ENCODE results near the gene PIR. TPM values are rescaled to one million over a fixed set of nuclear protein-coding genes. Genes with fewer than 3 reads are reported as not detected.

PIR gene
- total RNA-seq, 2 donors from 2014 or later: 14.3 to 19.2 TPM

DNA sequence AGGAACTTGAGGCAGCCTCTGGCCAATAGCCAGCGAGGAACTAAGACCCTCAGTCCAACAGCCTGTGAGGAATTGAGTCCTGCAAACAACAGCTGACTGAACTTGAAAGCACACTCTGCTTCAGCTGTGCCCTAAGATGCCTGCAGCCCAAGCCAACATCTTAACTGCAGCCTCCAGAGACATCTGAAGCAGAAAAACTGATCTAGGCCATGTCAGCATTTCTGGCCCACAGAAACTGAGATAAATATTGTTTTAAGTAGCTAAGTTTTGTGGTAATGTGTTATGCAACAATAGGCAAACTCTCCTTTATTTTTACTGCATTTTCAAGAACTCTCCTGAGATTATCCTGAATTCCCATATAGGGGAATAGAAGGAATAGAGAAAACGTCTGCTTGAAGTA is 133.4 kb downstream of the PIR start:
- no peaks in the 10 kb centered on the region for H3K4me1 ChIP-seq
- DNase-seq (ENCODE audit: low spot score): no peak
- TF ChIP-seq, protein P1, sequence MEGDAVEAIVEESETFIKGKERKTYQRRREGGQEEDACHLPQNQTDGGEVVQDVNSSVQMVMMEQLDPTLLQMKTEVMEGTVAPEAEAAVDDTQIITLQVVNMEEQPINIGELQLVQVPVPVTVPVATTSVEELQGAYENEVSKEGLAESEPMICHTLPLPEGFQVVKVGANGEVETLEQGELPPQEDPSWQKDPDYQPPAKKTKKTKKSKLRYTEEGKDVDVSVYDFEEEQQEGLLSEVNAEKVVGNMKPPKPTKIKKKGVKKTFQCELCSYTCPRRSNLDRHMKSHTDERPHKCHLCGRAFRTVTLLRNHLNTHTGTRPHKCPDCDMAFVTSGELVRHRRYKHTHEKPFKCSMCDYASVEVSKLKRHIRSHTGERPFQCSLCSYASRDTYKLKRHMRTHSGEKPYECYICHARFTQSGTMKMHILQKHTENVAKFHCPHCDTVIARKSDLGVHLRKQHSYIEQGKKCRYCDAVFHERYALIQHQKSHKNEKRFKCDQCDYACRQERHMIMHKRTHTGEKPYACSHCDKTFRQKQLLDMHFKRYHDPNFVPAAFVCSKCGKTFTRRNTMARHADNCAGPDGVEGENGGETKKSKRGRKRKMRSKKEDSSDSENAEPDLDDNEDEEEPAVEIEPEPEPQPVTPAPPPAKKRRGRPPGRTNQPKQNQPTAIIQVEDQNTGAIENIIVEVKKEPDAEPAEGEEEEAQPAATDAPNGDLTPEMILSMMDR (IDR thresholded peaks at IDR 0.05): no peak
- no peak overlapping the region for H3K27ac ChIP-seq
- H3K4me3 ChIP-seq: no peak overlapping the region
- H3K27me3 ChIP-seq: no peaks in the 10 kb centered on the region
- H3K9me3 ChIP-seq: no peaks in the 10 kb centered on the region
- H3K36me3 ChIP-seq: no peaks in the 10 kb centered on the region

DNA sequence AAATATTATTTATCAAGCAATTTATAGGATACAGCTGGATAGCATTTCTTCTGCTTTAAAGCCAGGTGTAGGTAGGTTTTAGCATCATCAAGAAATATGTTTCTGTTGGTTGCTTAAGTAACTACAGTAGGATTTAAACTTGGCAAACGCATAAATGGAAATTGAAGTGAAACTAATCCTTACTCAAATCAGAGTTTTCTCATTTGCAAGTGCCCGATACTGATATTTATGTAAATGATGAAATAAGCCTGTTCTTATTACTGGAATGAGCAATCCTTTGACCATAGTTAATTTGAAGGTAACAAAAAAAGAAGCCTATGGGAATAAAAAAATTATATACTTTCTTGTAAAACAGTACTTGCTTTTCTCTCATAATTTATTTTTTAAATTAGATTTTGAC is 134.6 kb downstream of the PIR start:
- Histone ChIP-seq H3K4me3 (no peak overlapping the region), H3K36me3 (no peaks in the 10 kb centered on the region), H3K9me3 (no peaks in the 10 kb centered on the region), H3K4me1 (no peaks in the 10 kb centered on the region), H3K27ac (no peak overlapping the region), H3K27me3 (no peaks in the 10 kb centered on the region)
- TF ChIP-seq, protein P1 (IDR thresholded peaks at IDR 0.05): no peak
- DNase-seq (ENCODE audit: low spot score): no peak

DNA sequence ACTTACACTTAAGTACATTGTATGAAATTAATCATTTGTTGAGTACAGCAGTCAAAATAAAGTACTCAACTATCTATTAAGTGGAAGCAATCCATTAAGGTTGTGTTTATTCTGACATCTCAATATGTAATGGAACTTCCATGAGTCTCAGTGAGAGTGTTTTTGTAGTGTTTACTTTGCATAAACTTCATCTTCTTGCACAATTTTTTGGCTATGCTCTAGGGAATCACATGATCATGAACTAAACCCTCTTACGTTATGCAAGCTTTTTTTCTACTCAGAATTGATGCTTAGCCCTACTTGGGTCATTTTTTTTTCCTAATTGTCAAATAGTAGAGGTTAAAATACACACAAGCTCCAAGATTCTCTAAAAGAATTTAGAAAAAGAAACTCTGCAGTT is 136.7 kb downstream of the PIR start:
- TF ChIP-seq, protein P1 (IDR thresholded peaks at IDR 0.05): no peak

DNA sequence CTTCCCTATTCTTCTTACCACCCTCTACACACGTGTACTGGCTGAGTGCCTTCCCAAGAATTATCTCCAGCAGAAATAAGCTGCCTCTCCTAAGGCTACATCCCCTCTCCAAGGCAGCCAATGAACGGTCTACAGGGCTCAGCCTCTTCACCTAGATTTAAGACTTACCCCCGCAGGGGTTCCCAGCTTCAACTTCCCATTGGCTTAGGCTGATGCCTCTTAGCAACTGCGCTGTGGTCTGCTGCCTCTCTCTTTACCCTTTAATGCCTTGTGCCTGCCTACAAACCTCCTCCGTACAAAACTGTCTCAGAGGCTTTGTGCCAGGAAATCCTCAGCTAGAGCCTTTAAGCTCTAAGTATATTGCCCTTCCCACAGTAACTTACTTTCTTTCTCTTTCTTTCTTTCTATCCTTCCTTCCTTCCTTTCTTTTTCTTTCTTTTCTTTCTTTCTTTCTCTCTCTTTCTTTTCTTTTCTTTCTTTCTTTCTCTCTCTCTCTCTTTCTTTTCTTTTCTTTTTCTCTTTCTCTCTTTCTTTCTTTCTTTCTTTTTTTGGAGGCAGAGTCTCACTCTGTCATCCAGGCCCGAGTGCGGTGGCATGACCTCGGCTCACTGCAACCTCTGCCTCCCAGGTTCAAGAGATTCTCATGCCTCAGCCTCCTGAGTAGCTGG is 142.7 kb downstream of the PIR start:
- H3K27ac ChIP-seq: no peak overlapping the region
- H3K27me3 ChIP-seq: no peaks in the 10 kb centered on the region

More for the DNA sequence above, 136.7 kb downstream of the PIR start:
- Histone ChIP-seq H3K4me3 (no peak overlapping the region), H3K27me3 (no peaks in the 10 kb centered on the region), H3K9me3 (no peaks in the 10 kb centered on the region), H3K27ac (no peak overlapping the region), H3K36me3 (no peaks in the 10 kb centered on the region), H3K4me1 (no peaks in the 10 kb centered on the region)
- no peak for DNase-seq (ENCODE audit: low spot score)

DNA sequence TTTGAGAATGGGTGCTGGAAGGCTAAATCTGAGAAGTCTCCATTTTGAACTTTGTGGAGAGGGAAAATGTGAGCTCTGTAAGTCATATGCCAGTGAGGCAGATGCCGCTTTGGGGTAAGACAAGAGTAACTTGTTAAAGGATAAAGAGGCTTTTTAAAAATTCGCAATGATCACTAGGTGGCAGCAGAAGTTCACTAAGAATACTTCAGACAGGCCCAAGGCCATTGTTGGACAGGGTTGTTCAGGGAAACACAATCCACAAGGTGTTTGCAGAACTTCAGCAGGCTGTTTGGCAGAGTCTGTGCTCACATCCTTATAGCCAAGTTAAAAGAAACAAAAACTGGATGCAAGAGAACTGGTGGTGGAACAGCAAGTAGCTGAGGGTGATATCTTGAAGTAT is 144.1 kb downstream of the PIR start:
- no peaks in the 10 kb centered on the region for H3K9me3 ChIP-seq
- no peaks in the 10 kb centered on the region for H3K4me1 ChIP-seq
- no peak overlapping the region for H3K4me3 ChIP-seq
- TF ChIP-seq, protein P1 (IDR thresholded peaks at IDR 0.05): peak; percentile 40 to 67
- H3K27me3 ChIP-seq: no peaks in the 10 kb centered on the region
- no peak overlapping the region for H3K27ac ChIP-seq
- no peak for DNase-seq (ENCODE audit: low spot score)
- no peaks in the 10 kb centered on the region for H3K36me3 ChIP-seq

More for the DNA sequence above, 142.7 kb downstream of the PIR start:
- DNase-seq (ENCODE audit: low spot score): no peak
- no peaks in the 10 kb centered on the region for H3K9me3 ChIP-seq
- H3K4me3 ChIP-seq: no peak overlapping the region
- H3K4me1 ChIP-seq: no peaks in the 10 kb centered on the region
- H3K36me3 ChIP-seq: no peaks in the 10 kb centered on the region
- TF ChIP-seq, protein P1 (IDR thresholded peaks at IDR 0.05): no peak

DNA sequence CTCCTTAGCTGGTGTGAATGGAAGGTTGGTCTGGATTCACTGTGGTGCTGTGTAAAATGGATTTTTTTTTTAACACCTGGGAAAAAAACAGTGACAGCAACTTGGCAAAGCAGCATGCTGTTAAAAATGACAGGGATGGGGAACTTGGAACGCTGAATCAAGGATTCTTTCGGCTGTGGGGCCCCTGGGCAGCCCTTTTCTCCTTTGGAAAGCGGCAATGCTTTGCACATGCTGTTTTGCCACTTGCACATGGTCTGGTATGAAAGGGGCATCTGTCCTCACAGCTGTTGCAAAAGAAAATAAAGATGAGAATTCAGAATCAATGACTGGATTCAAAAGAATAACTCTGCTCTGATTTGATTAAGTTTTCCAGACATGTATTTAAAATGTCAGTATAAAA is 147.2 kb downstream of the PIR start:
- Histone ChIP-seq H3K4me3 (no peak overlapping the region), H3K27me3 (no peaks in the 10 kb centered on the region), H3K9me3 (no peaks in the 10 kb centered on the region), H3K27ac (no peak overlapping the region), H3K4me1 (no peaks in the 10 kb centered on the region), H3K36me3 (no peaks in the 10 kb centered on the region)
- no peak for DNase-seq (ENCODE audit: low spot score)
- TF ChIP-seq, protein P1 (IDR thresholded peaks at IDR 0.05): no peak
